Stimulated activated CD8-positive, alpha-beta memory T cell treated with anti-CD3 and anti-CD28 coated beads, Interleukin-4, amount 100 ng/mL, for 4 hours (primary cell): ENCODE results near the gene GPC5.

Experiments
- DNase-seq, 2 donors: peaks; one replicate each; pipeline ENCODE4 v3.0.0-alpha.2; 2020; ENCODE audit warnings: low read depth in 2 of 2, low spot score in 1 of 2

GPC5 gene

GRCh38 chr13:91454666-91455065 is 56.2 kb downstream of the GPC5 start:
- no peak for DNase-seq

DNA sequence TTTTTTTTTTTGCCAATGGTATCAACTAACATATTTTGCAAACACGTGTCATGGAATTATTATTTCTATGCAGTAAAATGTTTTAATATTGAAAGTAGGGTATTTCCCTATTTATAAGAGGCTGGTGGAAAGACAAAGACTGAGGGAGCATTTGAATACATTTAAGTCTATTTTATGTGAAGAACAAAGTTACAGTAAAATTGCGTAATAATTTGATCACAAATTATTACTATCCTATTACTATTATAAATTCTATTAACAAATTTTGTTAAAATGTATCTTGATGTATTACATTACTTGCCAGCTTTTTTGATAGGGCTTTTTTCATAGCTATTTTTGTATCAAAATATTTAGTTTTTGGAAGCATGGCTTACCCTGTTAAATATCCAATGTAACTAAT is 58.4 kb downstream of the GPC5 start:
- DNase-seq = no peak

DNA sequence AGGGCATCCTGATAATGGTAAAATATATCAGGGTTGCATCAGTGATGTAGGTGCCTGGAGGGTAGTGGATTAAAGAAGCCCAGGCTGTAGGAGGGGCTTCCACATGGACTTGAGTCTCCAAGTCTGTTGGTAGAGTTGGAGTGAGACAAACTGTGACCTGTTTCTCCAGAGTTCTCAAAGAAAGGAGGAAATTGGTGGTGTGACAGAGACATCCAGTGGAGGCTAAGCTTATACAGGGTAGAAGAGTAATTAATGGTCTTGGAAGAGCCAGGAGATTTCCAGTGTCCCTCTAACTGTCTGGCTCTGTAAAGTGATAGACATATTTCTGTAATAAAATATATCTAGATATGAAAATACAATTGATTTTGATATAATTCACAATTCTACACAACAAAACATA is 61.1 kb downstream of the GPC5 start:
- DNase-seq = no peak

DNA sequence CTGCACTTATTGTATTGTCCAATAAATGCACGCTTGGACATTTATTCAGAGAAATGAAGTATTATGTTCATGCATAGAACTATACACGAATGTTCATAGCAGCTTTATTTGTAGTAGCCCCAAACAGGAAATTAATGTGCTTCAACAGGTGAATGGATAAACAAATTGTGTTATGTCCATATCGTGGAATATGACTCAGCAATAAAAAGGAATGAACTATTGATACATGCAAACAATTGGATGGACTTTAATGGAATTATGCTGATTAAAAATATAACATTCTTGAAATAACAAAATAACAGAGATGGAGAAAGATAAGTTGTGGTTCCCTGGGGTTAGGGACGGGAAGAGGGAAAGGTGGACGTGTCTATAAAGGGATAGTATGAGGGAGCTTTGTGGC is 65.9 kb downstream of the GPC5 start:
- DNase-seq = no peak

GRCh38 chr13:91467236-91467635 is 68.8 kb downstream of the GPC5 start:
- no peak for DNase-seq

- DNase-seq = no peak
Observed at GRCh38 chr13:91468301-91468700, 69.9 kb downstream of the GPC5 start.

DNA sequence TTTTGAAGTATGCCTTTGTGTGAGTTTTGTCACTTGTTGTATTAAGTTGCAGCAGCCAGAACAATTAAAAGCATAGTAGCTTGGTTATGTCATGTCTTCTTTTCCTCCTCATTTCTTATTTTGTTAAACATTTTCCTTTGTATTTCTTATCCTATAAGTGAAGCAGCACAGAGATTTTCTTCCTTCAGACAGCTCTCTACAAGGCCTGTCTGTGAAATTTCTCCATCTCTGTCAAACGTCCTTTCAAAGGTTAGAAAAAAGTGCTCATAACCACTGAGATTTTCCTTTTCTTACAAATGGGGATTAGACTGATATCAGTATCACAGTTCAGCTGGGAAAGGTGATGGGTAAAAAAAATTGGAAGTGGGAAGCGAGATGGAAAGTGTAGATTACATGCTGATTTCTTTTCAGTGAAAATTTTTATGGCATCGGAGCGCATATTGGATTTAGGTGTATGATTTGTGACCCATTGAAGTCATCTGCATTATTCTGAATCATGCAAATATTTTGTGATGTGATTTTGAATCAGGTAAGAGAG is 71.7 kb downstream of the GPC5 start:
- no peak for DNase-seq

DNA sequence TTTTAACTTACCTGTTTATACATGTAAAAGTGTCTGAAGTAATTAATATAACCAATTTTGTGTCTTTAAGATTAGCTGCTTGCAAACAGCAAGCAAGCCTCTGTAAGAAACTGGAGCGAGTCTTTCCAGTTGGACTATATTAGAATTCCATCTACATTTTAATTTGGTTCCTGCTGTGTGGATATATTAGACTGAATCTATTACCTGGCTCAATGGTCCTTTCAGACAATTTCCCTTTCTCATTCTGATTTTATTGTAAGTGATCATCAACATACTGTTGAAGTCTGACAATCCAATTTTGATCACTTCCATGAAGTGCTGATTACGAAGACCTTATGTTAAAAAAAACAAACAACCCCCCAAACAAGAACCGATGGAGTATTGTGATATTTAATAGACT is 72.3 kb downstream of the GPC5 start:
- no peak for DNase-seq

GRCh38 chr13:91482427-91482826 is 84.0 kb downstream of the GPC5 start:
- no peak for DNase-seq

DNA sequence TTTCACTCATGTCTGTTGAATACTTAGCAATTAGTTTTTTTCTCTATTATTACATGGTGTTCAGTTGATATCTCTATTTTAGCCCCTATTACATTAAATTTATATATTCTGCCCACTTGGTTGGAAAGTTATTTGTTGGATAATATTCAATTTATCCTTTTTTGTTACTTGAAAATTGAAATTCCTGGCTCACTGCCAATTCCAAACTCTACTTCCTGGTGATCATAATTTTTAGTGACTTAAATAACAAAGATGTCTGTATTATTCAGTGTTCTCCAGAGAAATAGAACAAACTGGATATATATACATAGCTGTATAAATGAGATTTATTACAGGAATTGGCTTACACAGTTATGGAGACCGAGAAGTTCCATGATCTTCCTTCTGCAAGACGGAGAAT is 93.6 kb downstream of the GPC5 start:
- no peak for DNase-seq

DNA sequence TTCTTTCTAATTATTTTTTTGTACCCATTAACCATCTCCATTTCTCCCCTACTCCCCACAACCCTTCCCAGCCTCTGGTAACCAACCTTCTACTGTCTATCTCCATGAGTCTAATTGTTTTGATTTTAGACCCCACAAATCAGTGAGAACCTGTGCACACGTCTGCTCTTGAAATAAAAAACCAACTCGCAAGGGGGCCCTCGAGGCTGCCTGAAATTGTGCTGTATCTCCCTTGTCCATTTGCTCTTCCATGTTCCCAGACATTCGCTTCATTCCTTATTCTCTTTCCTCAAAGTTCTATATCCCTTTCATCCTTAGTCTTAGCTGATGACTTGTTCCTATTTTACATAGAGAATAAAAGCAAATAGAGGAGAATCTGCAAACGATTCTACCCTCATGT is 95.0 kb downstream of the GPC5 start:
- no peak for DNase-seq

DNA sequence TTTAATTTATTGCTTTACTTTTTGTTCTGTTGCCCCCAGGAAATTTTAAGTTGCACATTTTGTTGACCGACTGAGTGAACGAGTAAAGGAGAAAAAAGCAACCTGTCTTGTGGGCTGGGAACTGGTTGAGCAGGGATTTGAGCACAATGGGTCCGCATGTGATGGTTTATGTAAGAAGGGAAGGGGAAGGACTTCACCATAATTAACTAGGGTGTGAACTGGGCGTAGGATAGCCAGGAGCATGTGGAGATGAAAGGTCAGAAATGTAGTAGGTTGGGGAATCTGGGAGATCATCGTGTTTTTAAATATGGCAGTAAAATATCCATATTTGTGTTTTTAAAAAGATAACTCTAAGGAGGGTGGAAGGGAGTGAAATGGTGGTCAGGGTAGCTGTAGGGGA is 99.9 kb downstream of the GPC5 start:
- no peak for DNase-seq

DNA sequence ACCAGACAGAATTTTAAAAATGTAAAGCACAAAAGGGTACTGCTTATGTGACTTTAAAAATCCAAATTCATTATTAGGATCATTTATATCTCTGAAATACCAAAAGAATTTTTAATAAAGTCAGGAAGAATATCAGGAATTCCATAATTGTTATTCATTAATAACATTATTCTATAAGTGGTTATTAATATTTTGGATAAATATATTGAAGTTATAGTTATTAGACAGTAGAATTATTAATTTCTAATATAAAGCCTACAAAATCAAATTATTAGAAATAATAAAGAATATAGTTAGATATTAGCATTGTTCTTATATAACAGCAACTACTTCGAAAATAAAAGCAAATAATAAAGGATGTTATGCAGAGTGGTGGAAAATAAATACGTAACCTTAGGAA is 105.8 kb downstream of the GPC5 start:
- DNase-seq = no peak

DNA sequence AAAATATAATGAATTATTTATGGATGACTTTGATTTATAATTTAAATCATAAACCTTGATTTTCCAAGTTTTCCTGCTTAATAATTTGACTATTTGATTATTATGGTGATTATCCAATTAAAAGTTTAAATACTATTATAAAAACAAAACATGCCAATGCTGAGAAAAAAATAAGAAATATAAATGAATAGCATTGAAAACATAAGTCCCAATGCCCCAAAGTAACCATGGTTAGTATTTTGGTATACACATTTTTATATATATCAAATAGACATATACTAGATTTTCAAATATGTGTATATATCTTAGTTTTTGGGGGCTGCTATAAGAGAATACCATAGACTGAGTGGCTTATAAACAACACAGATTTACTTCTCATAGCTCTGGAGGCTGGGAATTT is 108.3 kb downstream of the GPC5 start:
- DNase-seq = no peak

GRCh38 chr13:91510058-91510457 is 111.6 kb downstream of the GPC5 start:
- no peak for DNase-seq

DNA sequence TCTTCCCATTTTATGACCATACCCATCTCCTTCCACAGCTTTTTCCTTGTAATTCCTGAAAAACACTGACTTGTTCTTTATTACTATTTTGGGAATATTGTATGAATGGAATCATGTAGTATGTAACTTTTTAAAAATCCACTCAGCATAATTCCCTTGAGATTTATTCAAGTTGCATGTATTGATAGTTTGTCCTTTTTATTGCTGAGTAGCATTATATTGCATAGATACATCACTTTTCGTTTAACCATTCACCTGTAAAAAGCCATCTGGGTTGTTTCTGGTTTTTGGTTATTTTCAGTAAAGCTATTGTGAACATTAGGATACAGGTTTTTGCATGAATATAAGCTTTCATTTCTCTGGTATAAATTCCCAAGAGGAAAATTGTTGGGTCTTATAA is 115.4 kb downstream of the GPC5 start:
- no peak for DNase-seq

GRCh38 chr13:91516799-91517198 is 118.4 kb downstream of the GPC5 start:
- DNase-seq = no peak

DNA sequence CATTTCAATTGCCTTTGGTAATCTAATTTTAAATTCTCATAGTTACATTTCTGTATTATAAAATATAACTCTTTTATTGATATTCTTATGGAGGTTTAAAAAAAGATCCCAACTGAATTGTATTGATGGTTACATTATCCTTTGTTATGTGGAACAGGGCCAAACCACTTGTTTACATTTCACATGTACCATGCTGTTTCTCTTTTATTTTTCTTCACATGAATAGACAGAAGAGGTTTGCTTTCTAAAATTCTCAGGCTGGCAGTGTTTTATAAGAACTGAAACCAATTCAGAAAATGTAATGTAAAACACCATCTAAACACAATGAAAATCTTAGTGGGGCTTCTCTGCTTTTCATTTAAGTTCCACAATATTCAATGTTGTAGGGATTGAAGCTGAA is 122.5 kb downstream of the GPC5 start:
- DNase-seq = no peak

GRCh38 chr13:91523116-91523515 is 124.7 kb downstream of the GPC5 start:
- no peak for DNase-seq

DNA sequence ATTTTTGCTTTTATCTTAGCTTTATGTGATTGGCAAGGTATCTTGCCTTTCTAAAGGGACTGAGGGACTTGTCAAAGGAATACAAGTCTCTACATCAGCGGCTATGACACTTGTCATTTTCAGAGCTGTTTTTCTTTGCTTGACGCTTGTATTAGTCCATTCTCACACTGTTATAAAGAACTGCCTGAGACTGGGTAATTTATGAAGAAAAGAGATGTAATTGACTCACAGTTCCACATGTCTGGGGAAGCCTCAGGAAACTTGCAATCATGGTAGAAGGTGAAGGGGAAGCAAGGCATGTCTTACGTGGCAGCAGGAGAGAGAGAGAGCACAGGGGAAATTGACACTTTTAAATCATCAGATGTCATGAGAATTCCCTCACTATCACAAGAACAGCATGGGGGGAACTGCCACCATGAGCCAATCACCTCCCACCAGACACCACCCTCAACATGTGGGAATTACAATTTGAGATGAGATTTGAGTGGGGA is 128.2 kb downstream of the GPC5 start:
- no peak for DNase-seq

- no peak for DNase-seq
Observed at GRCh38 chr13:91529739-91530482, 131.5 kb downstream of the GPC5 start.

- no peak for DNase-seq
Observed at GRCh38 chr13:91531646-91532045, 133.2 kb downstream of the GPC5 start.

DNA sequence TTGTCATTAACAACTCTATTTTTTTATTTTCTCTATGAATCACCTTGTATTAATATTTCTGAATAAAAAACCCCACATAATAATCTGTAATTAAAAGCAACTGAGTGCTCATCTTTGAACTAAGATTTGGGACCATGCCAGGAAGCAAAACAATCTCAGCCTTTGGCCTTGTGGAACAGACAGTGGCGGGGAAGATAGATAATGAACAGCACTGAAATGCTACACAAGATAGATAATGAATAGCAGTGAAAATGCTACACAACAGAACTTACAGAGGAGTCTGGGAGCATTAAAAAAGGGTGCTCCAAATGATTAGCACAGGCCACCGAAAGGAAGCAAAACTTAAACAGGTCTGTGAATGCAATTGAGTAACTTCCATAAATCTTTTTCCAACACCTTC is 134.9 kb downstream of the GPC5 start:
- no peak for DNase-seq
